GM12878 (cell line): Measurements from ENCODE around the gene MAN2A2. TPM values are rescaled to one million over a fixed set of nuclear protein-coding genes. Genes with fewer than 3 reads are reported as not detected.

Source experiments
- BCL11A ChIP-seq: IDR thresholded peaks from 2 replicates; pipeline ENCODE4 v1.6.1; 2011; ENCODE audit warnings: low read depth, low read length
- BMI1 ChIP-seq: fragments of 450-650 bp; IDR thresholded peaks from 2 replicates; pipeline ENCODE4 v1.6.1; 2016; ENCODE audit warnings: mild to moderate bottlenecking, moderate library complexity, borderline replicate concordance
- CEBPZ ChIP-seq: fragments of 150-350 bp; IDR thresholded peaks from 2 replicates; pipeline ENCODE4 v1.6.1; 2016; ENCODE audit warnings: low read depth, low read length
- CREM ChIP-seq: IDR thresholded peaks from 2 replicates; pipeline ENCODE4 v1.6.1; 2014; ENCODE audit warnings: antibody characterized with exemption, low read depth
- E2F4 ChIP-seq: IDR thresholded peaks from 2 replicates; pipeline ENCODE4 v1.6.1; 2012; ENCODE audit warnings: low read depth, low read length, improper control_type of control experiment
- JUND ChIP-seq: IDR thresholded peaks from 2 replicates; pipeline ENCODE4 v1.6.1; 2012; ENCODE audit warnings: low read depth, mild to moderate bottlenecking, low read length, improper control_type of control experiment, moderate library complexity
- MTA3 ChIP-seq: IDR thresholded peaks from 2 replicates; pipeline ENCODE4 v1.6.1; 2012; ENCODE audit warnings: low read length, inconsistent platforms, borderline replicate concordance
- PAX5 ChIP-seq: IDR thresholded peaks from 2 replicates; pipeline ENCODE4 v1.6.1; 2011; ENCODE audit warnings: low read depth, low read length, borderline replicate concordance
- RAD21 ChIP-seq: IDR thresholded peaks from 2 replicates; pipeline ENCODE4 v1.6.1; 2011; ENCODE audit warnings: mild to moderate bottlenecking, low read depth, low read length, moderate library complexity; ENCODE audit not compliant: insufficient read depth
- RFX5 ChIP-seq: IDR thresholded peaks from 2 replicates; pipeline ENCODE4 v1.6.1; 2011; ENCODE audit warnings: low read depth, low read length, improper control_type of control experiment
- SMAD5 ChIP-seq: IDR thresholded peaks from 2 replicates; pipeline ENCODE4 v1.6.1; 2016; ENCODE audit warnings: antibody characterized with exemption, low read depth
- SPI1 ChIP-seq: IDR thresholded peaks from 2 replicates; pipeline ENCODE4 v1.6.1; 2011; ENCODE audit warnings: low read depth, mild to moderate bottlenecking, low read length, moderate library complexity, borderline replicate concordance; ENCODE audit not compliant: insufficient read depth
- SREBF1 ChIP-seq: IDR thresholded peaks from 2 replicates; pipeline ENCODE4 v1.6.1; 2012; ENCODE audit warnings: mild to moderate bottlenecking, low read length
- TARDBP ChIP-seq: IDR thresholded peaks from 2 replicates; pipeline ENCODE4 v1.6.1; 2016; ENCODE audit warnings: borderline replicate concordance
- USF2 ChIP-seq: IDR thresholded peaks from 2 replicates; pipeline ENCODE4 v1.6.1; 2011; ENCODE audit warnings: low read depth, low read length, improper control_type of control experiment, borderline replicate concordance
- polyA plus RNA-seq, 11 experiments: library from polyadenylated mRNA; depleted of rRNA in 4 of 11; unstranded in 6 of 11; stranded (reverse) in 5 of 11; fragments of >200 nt; fragmentation: Nextera tagmentation in 4 of 11; fragmentation: Illumina TruSeq in 1 of 11; extraction: Ambion mirVana in 4 of 11; extraction: Trizol in 1 of 11; gene quantifications; 1 replicate in 1 of 11; 2 replicates in 10 of 11; pipeline versions ENCODE4 v1.2.1 to v1.2.3, GENCODE V29; 2011 to 2016; ENCODE audit warnings: inconsistent platforms in 2 of 11, missing spikeins in 2 of 11, low read depth in 1 of 11
- total RNA-seq, 4 experiments: library from RNA; depleted of rRNA in 3 of 4; stranded (reverse); fragments of >200 nt in 3 of 4; fragmentation: Illumina TruSeq in 1 of 4; extraction: Trizol in 1 of 4; gene quantifications; 2 replicates each; pipeline versions ENCODE4 v1.2.1 to v1.2.3, GENCODE V29; 2013 to 2021
- TF ChIP-seq, protein P1 (sequence below): IDR thresholded peaks from 2 replicates; pipeline ENCODE4 v1.6.1; 2012; ENCODE audit warnings: mild to moderate bottlenecking, low read depth, low read length
- TF ChIP-seq, protein P2 (sequence below): fragments of 450-650 bp; IDR thresholded peaks from 2 replicates; pipeline ENCODE4 v1.6.1; 2017; ENCODE audit warnings: antibody characterized with exemption, mild to moderate bottlenecking, moderate library complexity

The MAN2A2 gene
- total and polyA plus RNA-seq, 10 of the 15 experiments (the other 5 are each of a cell fraction or from before 2014, with no cell fraction given): 4.2 to 79.4 (median 23.2) TPM

GRCh38 chr15:90885432-90886290 lies 17.4 kb upstream of the MAN2A2 start (continued):
- TF ChIP-seq, protein P1, sequence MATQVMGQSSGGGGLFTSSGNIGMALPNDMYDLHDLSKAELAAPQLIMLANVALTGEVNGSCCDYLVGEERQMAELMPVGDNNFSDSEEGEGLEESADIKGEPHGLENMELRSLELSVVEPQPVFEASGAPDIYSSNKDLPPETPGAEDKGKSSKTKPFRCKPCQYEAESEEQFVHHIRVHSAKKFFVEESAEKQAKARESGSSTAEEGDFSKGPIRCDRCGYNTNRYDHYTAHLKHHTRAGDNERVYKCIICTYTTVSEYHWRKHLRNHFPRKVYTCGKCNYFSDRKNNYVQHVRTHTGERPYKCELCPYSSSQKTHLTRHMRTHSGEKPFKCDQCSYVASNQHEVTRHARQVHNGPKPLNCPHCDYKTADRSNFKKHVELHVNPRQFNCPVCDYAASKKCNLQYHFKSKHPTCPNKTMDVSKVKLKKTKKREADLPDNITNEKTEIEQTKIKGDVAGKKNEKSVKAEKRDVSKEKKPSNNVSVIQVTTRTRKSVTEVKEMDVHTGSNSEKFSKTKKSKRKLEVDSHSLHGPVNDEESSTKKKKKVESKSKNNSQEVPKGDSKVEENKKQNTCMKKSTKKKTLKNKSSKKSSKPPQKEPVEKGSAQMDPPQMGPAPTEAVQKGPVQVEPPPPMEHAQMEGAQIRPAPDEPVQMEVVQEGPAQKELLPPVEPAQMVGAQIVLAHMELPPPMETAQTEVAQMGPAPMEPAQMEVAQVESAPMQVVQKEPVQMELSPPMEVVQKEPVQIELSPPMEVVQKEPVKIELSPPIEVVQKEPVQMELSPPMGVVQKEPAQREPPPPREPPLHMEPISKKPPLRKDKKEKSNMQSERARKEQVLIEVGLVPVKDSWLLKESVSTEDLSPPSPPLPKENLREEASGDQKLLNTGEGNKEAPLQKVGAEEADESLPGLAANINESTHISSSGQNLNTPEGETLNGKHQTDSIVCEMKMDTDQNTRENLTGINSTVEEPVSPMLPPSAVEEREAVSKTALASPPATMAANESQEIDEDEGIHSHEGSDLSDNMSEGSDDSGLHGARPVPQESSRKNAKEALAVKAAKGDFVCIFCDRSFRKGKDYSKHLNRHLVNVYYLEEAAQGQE: no peak
- peak; percentile 1; the same call in 1 of the 2 replicates for TF ChIP-seq SPI1
- TF ChIP-seq JUND: no peak
- no peak for TF ChIP-seq E2F4
- no peak for TF ChIP-seq BCL11A
- no peak for TF ChIP-seq SMAD5
- TF ChIP-seq BMI1: no peak
- no peak for TF ChIP-seq SREBF1
- TF ChIP-seq MTA3: no peak
- TF ChIP-seq CREM: no peak
- TF ChIP-seq PAX5: no peak
- no peak for TF ChIP-seq CEBPZ
- TF ChIP-seq USF2: no peak
- peak; percentile 99 for TF ChIP-seq RAD21
- TF ChIP-seq RFX5: no peak
- TF ChIP-seq, protein P2, sequence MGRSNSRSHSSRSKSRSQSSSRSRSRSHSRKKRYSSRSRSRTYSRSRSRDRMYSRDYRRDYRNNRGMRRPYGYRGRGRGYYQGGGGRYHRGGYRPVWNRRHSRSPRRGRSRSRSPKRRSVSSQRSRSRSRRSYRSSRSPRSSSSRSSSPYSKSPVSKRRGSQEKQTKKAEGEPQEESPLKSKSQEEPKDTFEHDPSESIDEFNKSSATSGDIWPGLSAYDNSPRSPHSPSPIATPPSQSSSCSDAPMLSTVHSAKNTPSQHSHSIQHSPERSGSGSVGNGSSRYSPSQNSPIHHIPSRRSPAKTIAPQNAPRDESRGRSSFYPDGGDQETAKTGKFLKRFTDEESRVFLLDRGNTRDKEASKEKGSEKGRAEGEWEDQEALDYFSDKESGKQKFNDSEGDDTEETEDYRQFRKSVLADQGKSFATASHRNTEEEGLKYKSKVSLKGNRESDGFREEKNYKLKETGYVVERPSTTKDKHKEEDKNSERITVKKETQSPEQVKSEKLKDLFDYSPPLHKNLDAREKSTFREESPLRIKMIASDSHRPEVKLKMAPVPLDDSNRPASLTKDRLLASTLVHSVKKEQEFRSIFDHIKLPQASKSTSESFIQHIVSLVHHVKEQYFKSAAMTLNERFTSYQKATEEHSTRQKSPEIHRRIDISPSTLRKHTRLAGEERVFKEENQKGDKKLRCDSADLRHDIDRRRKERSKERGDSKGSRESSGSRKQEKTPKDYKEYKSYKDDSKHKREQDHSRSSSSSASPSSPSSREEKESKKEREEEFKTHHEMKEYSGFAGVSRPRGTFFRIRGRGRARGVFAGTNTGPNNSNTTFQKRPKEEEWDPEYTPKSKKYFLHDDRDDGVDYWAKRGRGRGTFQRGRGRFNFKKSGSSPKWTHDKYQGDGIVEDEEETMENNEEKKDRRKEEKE: no peak
- TF ChIP-seq TARDBP: no peak
